ENCODE data around the gene P2RY1.
"Not testable (repeated sequence)": the region's sequence is repeated elsewhere in the genome, so short reads cannot be mapped to it uniquely, and the experiment has no call there.

Gene P2RY1

GRCh38 chr3:152870027-152870426, 35.1 kb downstream of the P2RY1 start:
- Histone ChIP-seq H3K9ac (ENCODE audit: low read length in 2 of 2) (no peak overlapping the region), H3K27ac (ENCODE audit: low read length) (no peak overlapping the region), H3K4me3 (ENCODE audit: low read length in 2 of 2) (no peak overlapping the region), H3K27me3 (ENCODE audit: control insufficient read depth in 1 of 2, insufficient read depth in 2 of 2, low read length in 2 of 2) (no peaks in the 10 kb centered on the region), H3K4me1 (ENCODE audit: control insufficient read depth, insufficient read depth, low read length) (no peaks in the 10 kb centered on the region), H3K36me3 (ENCODE audit: control insufficient read depth in 2 of 2, insufficient read depth in 2 of 2, low read length in 2 of 2) (no peaks in the 10 kb centered on the region), H3K9me3 (ENCODE audit: control insufficient read depth in 2 of 2, low read length in 2 of 2) (peaks cover 3 to 6% of the 10 kb centered on the region in 2 donors)

GRCh38 chr3:152873314-152873713, 38.4 kb downstream of the P2RY1 start:
- H3K27ac ChIP-seq (ENCODE audit: low read length); H3K9me3 ChIP-seq (ENCODE audit: control insufficient read depth in 2 of 2, low read length in 2 of 2); H3K4me1 ChIP-seq (ENCODE audit: control insufficient read depth, insufficient read depth, low read length); H3K36me3 ChIP-seq (ENCODE audit: control insufficient read depth in 2 of 2, insufficient read depth in 2 of 2, low read length in 2 of 2); H3K4me3 ChIP-seq (ENCODE audit: low read length in 2 of 2); H3K27me3 ChIP-seq (ENCODE audit: control insufficient read depth in 1 of 2, insufficient read depth in 2 of 2, low read length in 2 of 2); H3K9ac ChIP-seq (ENCODE audit: low read length in 2 of 2): not testable (repeated sequence)

GRCh38 chr3:152874896-152875749, 40.2 kb downstream of the P2RY1 start:
- Histone ChIP-seq H3K27ac (ENCODE audit: low read length) (no peak overlapping the region), H3K27me3 (ENCODE audit: control insufficient read depth in 1 of 2, insufficient read depth in 2 of 2, low read length in 2 of 2) (no peaks in the 10 kb centered on the region), H3K4me3 (ENCODE audit: low read length in 2 of 2) (no peak overlapping the region), H3K9me3 (ENCODE audit: control insufficient read depth in 2 of 2, low read length in 2 of 2) (peaks cover 1 to 6% of the 10 kb centered on the region in 2 donors), H3K9ac (ENCODE audit: low read length in 2 of 2) (no peak overlapping the region), H3K4me1 (ENCODE audit: control insufficient read depth, insufficient read depth, low read length) (no peaks in the 10 kb centered on the region), H3K36me3 (ENCODE audit: control insufficient read depth in 2 of 2, insufficient read depth in 2 of 2, low read length in 2 of 2) (no peaks in the 10 kb centered on the region)

- Histone ChIP-seq H3K9me3 (ENCODE audit: control insufficient read depth in 2 of 2, low read length in 2 of 2) (no peaks in the 10 kb centered on the region), H3K27me3 (ENCODE audit: control insufficient read depth in 1 of 2, insufficient read depth in 2 of 2, low read length in 2 of 2) (no peaks in the 10 kb centered on the region), H3K27ac (ENCODE audit: low read length) (no peak overlapping the region), H3K36me3 (ENCODE audit: control insufficient read depth in 2 of 2, insufficient read depth in 2 of 2, low read length in 2 of 2) (no peaks in the 10 kb centered on the region), H3K4me3 (ENCODE audit: low read length in 2 of 2) (no peak overlapping the region), H3K4me1 (ENCODE audit: control insufficient read depth, insufficient read depth, low read length) (no peaks in the 10 kb centered on the region), H3K9ac (ENCODE audit: low read length in 2 of 2) (no peak overlapping the region)
These were observed 44.3 kb downstream of the P2RY1 start for GRCh38 chr3:152879130-152879789.

GRCh38 chr3:152879790-152880174, 44.9 kb downstream of the P2RY1 start:
- no peaks in the 10 kb centered on the region for H3K4me1 ChIP-seq (ENCODE audit: control insufficient read depth, insufficient read depth, low read length)
- no peak overlapping the region for H3K27ac ChIP-seq (ENCODE audit: low read length)
- H3K9ac ChIP-seq (ENCODE audit: low read length in 2 of 2) = no peak overlapping the region
- H3K4me3 ChIP-seq (ENCODE audit: low read length in 2 of 2) = no peak overlapping the region
- H3K9me3 ChIP-seq (ENCODE audit: control insufficient read depth in 2 of 2, low read length in 2 of 2) = no peaks in the 10 kb centered on the region
- H3K36me3 ChIP-seq (ENCODE audit: control insufficient read depth in 2 of 2, insufficient read depth in 2 of 2, low read length in 2 of 2) = no peaks in the 10 kb centered on the region
- H3K27me3 ChIP-seq (ENCODE audit: control insufficient read depth in 1 of 2, insufficient read depth in 2 of 2, low read length in 2 of 2) = no peaks in the 10 kb centered on the region

- no peaks in the 10 kb centered on the region for H3K4me1 ChIP-seq (ENCODE audit: control insufficient read depth, insufficient read depth, low read length)
- no peak overlapping the region for H3K4me3 ChIP-seq (ENCODE audit: low read length in 2 of 2)
- H3K27ac ChIP-seq (ENCODE audit: low read length) = no peak overlapping the region
- no peaks in the 10 kb centered on the region for H3K27me3 ChIP-seq (ENCODE audit: control insufficient read depth in 1 of 2, insufficient read depth in 2 of 2, low read length in 2 of 2)
- no peaks in the 10 kb centered on the region for H3K9me3 ChIP-seq (ENCODE audit: control insufficient read depth in 2 of 2, low read length in 2 of 2)
- H3K9ac ChIP-seq (ENCODE audit: low read length in 2 of 2) = no peak overlapping the region
- no peaks in the 10 kb centered on the region for H3K36me3 ChIP-seq (ENCODE audit: control insufficient read depth in 2 of 2, insufficient read depth in 2 of 2, low read length in 2 of 2)
These were observed 50.1 kb downstream of the P2RY1 start for GRCh38 chr3:152885076-152885475.

Data from stomach smooth muscle (tissue), 2 donors.